Central memory CD8-positive, alpha-beta T cell (primary cell): ENCODE results near the gene CNR2.
A peak's percentile ranks its signal among the peaks of the same experiment; 100 is the strongest.
"Not testable (repeated sequence)": the region's sequence is repeated elsewhere in the genome, so short reads cannot be mapped to it uniquely, and the experiment has no call there.

Experiments used
- ATAC-seq: fragments of 150-1000 bp; cut with Tn5 transposase; replicated peaks from 2 replicates; pipeline ENCODE4 v1.10.0; 2022; ENCODE audit warnings: mild to moderate bottlenecking, moderate FRiP score, moderate number of reproducible peaks; ENCODE audit not compliant: poor library complexity, severe bottlenecking; ENCODE audit errors: extremely low read depth
- DNase-seq, 2 donors: peaks; one replicate each; pipeline ENCODE4 v3.0.0; 2021; ENCODE audit warnings: low spot score in 2 of 2
- H3K27ac Mint-ChIP-seq: one replicate; pipeline ENCODE4 v1.8.0; 2022; ENCODE audit warnings: low read depth, mild to moderate bottlenecking, moderate library complexity, mixed read lengths
- H3K27me3 Mint-ChIP-seq: one replicate; pipeline ENCODE4 v1.8.0; 2022; ENCODE audit warnings: mixed read lengths
- H3K36me3 Mint-ChIP-seq: one replicate; pipeline ENCODE4 v1.8.0; 2022; ENCODE audit warnings: mild to moderate bottlenecking, moderate library complexity, mixed read lengths; ENCODE audit not compliant: insufficient read depth
- H3K4me1 Mint-ChIP-seq: one replicate; pipeline ENCODE4 v1.8.0; 2022; ENCODE audit warnings: mixed read lengths
- H3K4me3 Mint-ChIP-seq: one replicate; pipeline ENCODE4 v1.8.0; 2022; ENCODE audit warnings: mild to moderate bottlenecking, moderate library complexity, mixed read lengths
- H3K9me3 Mint-ChIP-seq: one replicate; pipeline ENCODE4 v1.8.0; 2022; ENCODE audit warnings: mixed read lengths

Gene CNR2

GRCh38 chr1:23913212-23913880 lies at the start of gene CNR2:
Gene CNR2 (minus strand): TSS chr1:23913362. CDS start chr1:23875617, 37,745 bp downstream.
- ATAC-seq (peak; percentile 41), DNase-seq (peak in 1 of 2 donors; percentile 33)
- Mint-ChIP-seq H3K36me3 (peaks cover 4% of the 10 kb centered on the region), H3K27me3 (no peaks in the 10 kb centered on the region), H3K9me3 (no peaks in the 10 kb centered on the region), H3K4me3 (peak within 1 kb of the TSS; percentile 86), H3K27ac (peak within 1 kb of the TSS; percentile 93), H3K4me1 (peaks cover 76% of the 10 kb centered on the region)

GRCh38 chr1:23960291-23961020 lies 47.3 kb upstream of the CNR2 start:
- no peak for ATAC-seq
- Mint-ChIP-seq H3K9me3 (no peaks in the 10 kb centered on the region), H3K36me3 (peaks cover 51% of the 10 kb centered on the region), H3K27ac (peak overlapping the region; percentile 100), H3K4me1 (peaks cover 51% of the 10 kb centered on the region), H3K27me3 (no peaks in the 10 kb centered on the region), H3K4me3 (peak overlapping the region; percentile 100)
- DNase-seq = no peak

- peak within 1 kb of the TSS; percentile 100 for H3K27ac Mint-ChIP-seq
- peak; percentile 92 to 94 for DNase-seq
- H3K4me3 Mint-ChIP-seq = peak within 1 kb of the TSS; percentile 100
- peaks cover 45% of the 10 kb centered on the region for H3K4me1 Mint-ChIP-seq
- H3K9me3 Mint-ChIP-seq = no peaks in the 10 kb centered on the region
- H3K36me3 Mint-ChIP-seq = peaks cover 51% of the 10 kb centered on the region
- no peaks in the 10 kb centered on the region for H3K27me3 Mint-ChIP-seq
- ATAC-seq = peak; percentile 86
These were observed 46.5 kb upstream of the CNR2 start, which contains the start of gene PNRC2 for GRCh38 chr1:23959461-23960290. Gene PNRC2 (plus strand): TSS chr1:23959828. CDS start chr1:23961458, 1,630 bp downstream.

GRCh38 chr1:23958810-23959460 lies 45.8 kb upstream of the CNR2 start:
- peaks cover 38% of the 10 kb centered on the region for H3K4me1 Mint-ChIP-seq
- no peaks in the 10 kb centered on the region for H3K27me3 Mint-ChIP-seq
- peak overlapping the region; percentile 100 for H3K4me3 Mint-ChIP-seq
- ATAC-seq (peak; percentile 90), DNase-seq (peak; percentile 75 to 91)
- peaks cover 45% of the 10 kb centered on the region for H3K36me3 Mint-ChIP-seq
- no peaks in the 10 kb centered on the region for H3K9me3 Mint-ChIP-seq
- H3K27ac Mint-ChIP-seq = peak overlapping the region; percentile 100

- Mint-ChIP-seq H3K4me1 (peaks cover 34% of the 10 kb centered on the region), H3K4me3 (peak overlapping the region; percentile 100), H3K27ac (peak overlapping the region; percentile 100)
These were observed 45.1 kb upstream of the CNR2 start for GRCh38 chr1:23958040-23958809.

DNA sequence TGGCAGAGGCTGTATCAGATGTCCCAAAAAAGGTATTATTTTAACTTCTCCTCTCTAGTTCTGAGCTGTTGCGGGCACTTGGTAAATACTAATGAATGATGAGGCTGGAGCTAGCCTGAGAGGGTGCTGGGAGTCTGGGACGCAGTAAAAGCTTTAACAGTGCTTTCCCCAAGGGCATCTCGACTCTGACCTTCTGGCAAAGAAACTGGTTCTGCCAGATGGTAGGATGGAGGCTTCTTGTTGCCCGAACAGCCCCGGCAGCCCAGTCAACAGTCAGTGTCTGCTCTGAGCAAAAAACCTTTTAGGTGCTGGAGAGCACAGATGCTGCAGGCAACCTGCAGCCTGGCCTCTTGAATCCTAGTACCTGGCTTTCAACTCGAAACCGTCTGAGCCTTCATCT lies 43.9 kb upstream of the CNR2 start:
- no peaks in the 10 kb centered on the region for H3K27me3 Mint-ChIP-seq
- ATAC-seq (no peak), DNase-seq (no peak)
- peak overlapping the region; percentile 20 for H3K4me3 Mint-ChIP-seq
- H3K9me3 Mint-ChIP-seq = no peaks in the 10 kb centered on the region
- H3K27ac Mint-ChIP-seq = peak overlapping the region; percentile 100
- peaks cover 34% of the 10 kb centered on the region for H3K4me1 Mint-ChIP-seq
- H3K36me3 Mint-ChIP-seq = peaks cover 33% of the 10 kb centered on the region

More at GRCh38 chr1:23958040-23958809, 45.1 kb upstream of the CNR2 start:
- not testable (repeated sequence) for DNase-seq, ATAC-seq, H3K9me3 Mint-ChIP-seq, H3K27me3 Mint-ChIP-seq
- peaks cover 40% of the 10 kb centered on the region for H3K36me3 Mint-ChIP-seq

DNA sequence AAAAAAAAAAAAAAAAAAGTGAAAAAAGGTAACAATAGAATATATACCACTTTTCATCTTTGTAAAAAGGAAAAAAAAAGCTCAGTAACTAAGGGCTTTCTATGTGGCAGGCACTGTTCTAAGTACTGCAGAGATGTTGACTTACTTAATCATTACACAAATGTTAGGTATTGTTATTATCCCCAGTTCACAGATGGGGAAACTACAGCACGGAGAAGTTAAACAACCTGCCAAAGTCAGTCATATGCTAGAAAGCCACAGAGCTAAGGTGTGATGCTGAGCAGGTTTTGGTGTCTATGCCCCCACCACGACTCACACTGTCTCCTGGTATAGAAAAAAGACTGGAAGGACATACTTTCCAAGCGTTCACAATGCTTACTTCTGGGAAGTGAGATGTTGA lies 39.9 kb upstream of the CNR2 start:
- Mint-ChIP-seq H3K9me3 (no peaks in the 10 kb centered on the region), H3K4me3 (no peak overlapping the region), H3K27me3 (no peaks in the 10 kb centered on the region), H3K36me3 (no peaks in the 10 kb centered on the region), H3K27ac (no peak overlapping the region), H3K4me1 (peaks cover 2% of the 10 kb centered on the region)
- DNase-seq (no peak), ATAC-seq (no peak)

- DNase-seq (no peak), ATAC-seq (no peak)
- peaks cover 28% of the 10 kb centered on the region for H3K27me3 Mint-ChIP-seq
- no peaks in the 10 kb centered on the region for H3K36me3 Mint-ChIP-seq
- no peak overlapping the region for H3K27ac Mint-ChIP-seq
- H3K9me3 Mint-ChIP-seq = peaks cover 9% of the 10 kb centered on the region
- no peaks in the 10 kb centered on the region for H3K4me1 Mint-ChIP-seq
- no peak overlapping the region for H3K4me3 Mint-ChIP-seq
These were observed 34.2 kb upstream of the CNR2 start for GRCh38 chr1:23947366-23947765.

GRCh38 chr1:23936481-23937176 lies 23.5 kb upstream of the CNR2 start:
- ATAC-seq (no peak), DNase-seq (no peak)
- Mint-ChIP-seq H3K27ac (no peak overlapping the region), H3K9me3 (no peaks in the 10 kb centered on the region), H3K27me3 (no peaks in the 10 kb centered on the region), H3K4me1 (no peaks in the 10 kb centered on the region), H3K4me3 (no peak overlapping the region), H3K36me3 (peaks cover 2% of the 10 kb centered on the region)

DNA sequence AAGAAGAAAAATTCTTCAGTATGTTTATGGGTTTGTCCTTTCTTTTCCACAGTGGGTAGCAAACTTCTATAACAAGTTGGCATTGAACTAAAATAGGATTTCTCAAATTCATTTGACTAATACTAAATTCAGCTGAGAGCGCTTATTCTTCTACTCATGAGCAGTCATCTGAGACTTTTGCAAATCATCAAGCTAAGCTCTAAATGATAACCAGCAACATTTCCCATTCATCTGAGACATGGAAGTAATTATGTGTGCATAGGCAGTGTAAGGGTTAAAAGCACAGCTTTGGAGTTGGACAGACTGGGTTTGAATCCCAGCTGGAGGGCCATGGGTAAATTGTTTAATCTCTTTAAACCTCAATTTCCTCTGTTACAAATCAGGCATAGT lies 18.3 kb upstream of the CNR2 start:
- Mint-ChIP-seq H3K36me3 (peaks cover 3% of the 10 kb centered on the region), H3K4me3 (no peak overlapping the region), H3K9me3 (no peaks in the 10 kb centered on the region), H3K27me3 (peaks cover 11% of the 10 kb centered on the region), H3K4me1 (no peaks in the 10 kb centered on the region), H3K27ac (no peak overlapping the region)
- DNase-seq (no peak), ATAC-seq (no peak)

DNA sequence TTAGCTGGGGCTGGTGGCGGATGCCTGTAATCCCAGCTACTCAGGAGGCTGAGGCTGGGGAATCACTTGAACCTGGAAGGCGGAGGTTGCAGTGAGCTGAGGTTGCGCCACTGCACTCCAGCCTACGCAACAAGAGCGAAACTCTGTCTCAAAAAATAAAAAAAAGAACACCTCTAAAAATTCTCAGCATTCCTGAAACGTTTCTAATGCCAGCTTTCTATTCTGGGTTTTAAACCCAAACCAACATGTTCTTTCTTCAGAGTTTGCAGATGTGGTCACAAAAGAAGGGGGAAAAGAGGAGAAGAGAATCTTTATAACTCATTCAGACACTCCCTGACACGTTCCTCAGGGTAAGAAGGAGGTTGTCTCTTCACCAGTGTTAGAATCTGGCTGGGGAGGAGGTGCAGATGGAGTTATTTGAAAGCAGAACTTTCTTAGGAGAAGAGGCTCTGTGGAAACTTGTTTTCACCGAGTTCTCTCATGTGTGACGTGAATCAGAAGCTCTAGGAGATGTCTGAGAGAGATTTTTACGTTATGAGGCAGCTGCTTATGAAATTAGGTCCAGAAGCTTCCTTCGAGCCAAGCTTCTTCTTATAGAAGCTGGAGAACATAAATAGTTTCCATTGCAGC lies 17.8 kb upstream of the CNR2 start:
- H3K4me3 Mint-ChIP-seq = no peak overlapping the region
- ATAC-seq = no peak

More for the DNA sequence above, 17.8 kb upstream of the CNR2 start:
- Mint-ChIP-seq H3K36me3 (peaks cover 3% of the 10 kb centered on the region), H3K9me3 (no peaks in the 10 kb centered on the region), H3K27me3 (peaks cover 11% of the 10 kb centered on the region), H3K27ac (no peak overlapping the region), H3K4me1 (no peaks in the 10 kb centered on the region)
- DNase-seq = no peak
